Mammary epithelial cell (primary cell): ENCODE data around the gene METTL2B.

Experiments
- CTCF ChIP-seq, 2 donors: IDR thresholded peaks in 1 of 2; conservative IDR thresholded peaks in 1 of 2; 2 replicates each; pipeline ENCODE4 v1.5.1; 2011 to 2012; ENCODE audit warnings: inconsistent platforms in 2 of 2, low read length in 2 of 2, mild to moderate bottlenecking in 2 of 2, control low read depth in 1 of 2, low read depth in 1 of 2; ENCODE audit not compliant: insufficient read depth in 1 of 2; ENCODE audit errors: extremely low read depth in 1 of 2
- EZH2 ChIP-seq: IDR thresholded peaks from 2 replicates; pipeline ENCODE4 v1.6.1; 2012; ENCODE audit warnings: low read length, inconsistent platforms, borderline replicate concordance

GRCh38 chr7:128450913-128451312 lies 25.6 kb upstream of the METTL2B start:
- no peak for TF ChIP-seq CTCF (conservative IDR thresholded peaks at IDR 0.05 in 1 of 2, IDR thresholded peaks at IDR 0.05 in 1 of 2; ENCODE audit: extremely low read depth in 1 of 2, insufficient read depth in 1 of 2, low read depth in 1 of 2, low read length in 2 of 2)
- no peak for TF ChIP-seq EZH2
